ENCODE data around the gene CAPN10.

Gene CAPN10

GRCh38 chr2:240624011-240624949 is 37.7 kb downstream of the CAPN10 start:
- no peak for DNase-seq

DNA sequence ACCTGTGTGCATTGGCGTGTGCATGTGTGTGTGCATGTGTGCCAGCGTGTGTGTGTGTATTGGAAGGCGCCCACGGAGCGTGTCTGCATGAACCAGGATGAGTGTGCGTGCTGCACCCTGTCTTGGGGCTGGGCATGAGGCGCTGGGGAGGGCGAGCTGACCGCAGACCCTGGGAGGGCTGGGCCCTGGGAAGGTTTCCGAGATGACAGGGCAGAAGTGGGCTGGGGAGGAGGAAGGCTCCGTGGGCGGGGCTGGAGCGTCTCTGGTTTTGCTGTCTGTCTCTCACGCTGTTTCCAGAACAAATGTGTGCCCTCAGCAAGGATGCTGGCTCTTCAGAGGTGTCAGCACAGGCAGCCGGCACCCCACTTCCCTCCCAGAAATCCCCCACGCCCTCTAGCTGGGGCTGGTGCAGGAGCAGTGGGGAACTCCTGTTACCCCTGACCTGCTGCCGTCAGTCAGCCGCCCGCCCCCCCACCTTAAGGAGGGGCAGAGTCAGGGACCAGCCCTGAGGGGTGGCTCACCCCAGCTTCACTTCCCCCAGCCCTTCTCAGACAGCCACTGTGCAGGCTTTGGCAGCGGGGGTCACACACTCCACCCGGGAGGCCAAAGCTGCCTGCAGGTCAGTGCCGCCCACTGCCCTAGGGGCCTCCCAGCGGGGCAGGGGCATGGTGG is 38.6 kb downstream of the CAPN10 start, which contains the start of gene GPR35:
Gene GPR35, plus strand, starts transcription at position 531 of the 672 bp plus-strand sequence. CDS start 4,473 bp downstream, outside the sequence.
- peak in 4 of 14 donors; percentile 12 to 44 (median 18) for DNase-seq

GRCh38 chr2:240626531-240627300 is 40.2 kb downstream of the CAPN10 start:
- peak in 1 of 14 donors; percentile 19 for DNase-seq

DNA sequence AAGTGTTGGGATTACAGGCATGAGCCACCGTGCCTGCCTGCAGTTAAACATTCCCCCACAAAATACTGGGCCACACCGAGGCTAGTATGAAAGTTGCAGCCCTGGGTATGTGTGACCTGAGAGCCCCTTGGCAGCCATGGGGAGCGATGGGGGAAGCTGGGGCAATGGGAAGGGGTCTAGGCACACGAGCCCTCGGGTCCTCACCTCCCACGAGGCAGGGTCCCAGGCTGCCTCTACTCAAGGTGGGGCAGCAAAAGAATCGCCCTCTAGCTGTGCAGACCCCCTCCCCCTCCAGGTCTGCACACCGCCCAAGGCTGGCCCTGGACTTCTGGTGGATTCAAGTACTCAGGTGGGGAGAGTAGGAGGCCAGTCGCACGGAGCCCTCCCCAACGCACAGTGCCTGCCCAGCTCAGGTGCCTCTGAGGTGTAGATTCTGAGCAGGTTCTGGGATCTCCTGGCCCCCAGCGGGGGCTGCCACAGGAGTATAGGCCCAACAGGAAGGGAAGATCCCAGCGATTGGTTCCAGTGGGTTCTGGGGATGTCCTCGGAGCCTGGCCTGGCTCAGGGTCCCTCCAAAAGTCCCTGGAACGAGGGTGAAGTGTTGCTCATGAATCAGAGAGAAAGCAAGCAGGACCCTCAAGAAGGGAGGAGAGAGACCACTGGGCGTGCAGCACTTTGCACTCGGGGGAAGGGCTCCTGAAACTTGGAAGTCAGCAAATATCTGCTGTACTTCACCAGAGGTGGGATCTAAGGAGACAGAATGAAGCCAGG is 41.4 kb downstream of the CAPN10 start:
- DNase-seq, result no peak

DNA sequence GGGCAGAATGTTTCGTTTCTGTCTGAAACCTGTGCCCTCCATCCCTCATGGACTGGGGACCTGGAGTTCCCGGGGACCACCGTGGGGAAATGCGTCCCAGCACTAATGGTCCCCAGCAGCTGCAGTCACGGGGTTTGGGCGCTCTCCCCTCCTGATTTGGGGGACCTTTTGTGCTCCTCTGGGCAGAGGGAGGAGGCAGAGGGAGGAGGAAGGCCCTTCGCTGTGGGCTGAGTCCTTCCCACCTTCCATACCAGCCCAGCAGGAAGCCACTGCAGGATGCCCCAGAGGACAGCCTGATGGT is 41.9 kb downstream of the CAPN10 start:
- no peak for DNase-seq

DNA sequence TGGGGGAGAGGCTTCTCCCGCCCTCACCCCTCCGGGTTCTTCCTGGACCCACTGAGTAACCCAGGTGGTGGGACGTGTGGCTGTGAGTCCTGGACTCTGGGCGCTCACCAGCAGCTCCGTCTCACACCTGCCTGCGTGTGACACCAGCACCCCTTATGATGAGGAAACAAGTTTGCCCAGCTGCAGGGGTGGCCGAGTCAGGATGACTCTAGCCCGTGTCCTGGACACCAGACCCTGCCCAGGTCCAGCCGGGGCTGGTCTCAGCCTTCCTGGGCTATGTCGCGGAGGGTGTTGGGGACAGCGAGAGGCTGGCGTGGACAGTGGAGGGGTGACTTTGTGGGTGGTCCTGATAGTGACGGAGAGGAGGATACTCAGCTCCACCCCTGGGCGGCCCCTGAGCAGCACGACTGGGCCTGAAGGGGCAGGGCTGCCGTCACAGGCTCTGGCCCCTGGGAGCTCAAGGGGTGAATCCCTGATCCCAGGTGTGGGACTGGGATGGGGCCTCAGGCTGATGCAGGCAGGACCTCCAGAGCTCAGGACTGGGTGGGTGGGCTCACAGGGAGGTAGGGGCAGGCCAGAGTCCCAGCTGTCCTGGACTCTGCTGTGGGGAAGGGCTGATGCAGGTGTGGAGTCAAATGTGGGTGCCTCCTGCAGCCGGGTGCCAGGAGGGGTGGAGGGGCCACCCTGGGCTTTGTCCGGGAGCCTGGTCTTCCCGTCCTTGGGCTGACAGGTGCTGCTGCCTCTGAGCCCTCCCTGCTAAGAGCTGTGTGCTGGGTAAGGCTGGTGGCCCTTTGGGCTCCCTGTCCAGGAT is 42.5 kb downstream of the CAPN10 start:
- no peak for DNase-seq

DNA sequence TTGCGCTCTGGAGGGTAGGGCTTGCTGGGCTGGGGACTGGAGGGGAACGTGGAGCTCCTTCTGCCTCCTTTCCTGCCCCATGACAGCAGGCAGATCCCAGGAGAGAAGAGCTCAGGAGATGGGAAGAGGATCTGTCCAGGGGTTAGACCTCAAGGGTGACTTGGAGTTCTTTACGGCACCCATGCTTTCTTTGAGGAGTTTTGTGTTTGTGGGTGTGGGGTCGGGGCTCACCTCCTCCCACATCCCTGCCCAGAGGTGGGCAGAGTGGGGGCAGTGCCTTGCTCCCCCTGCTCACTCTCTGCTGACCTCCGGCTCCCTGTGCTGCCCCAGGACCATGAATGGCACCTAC is 43.1 kb downstream of the CAPN10 start:
- DNase-seq, result no peak

GRCh38 chr2:240629968-240630770 is 43.6 kb downstream of the CAPN10 start:
- DNase-seq, result no peak

DNA sequence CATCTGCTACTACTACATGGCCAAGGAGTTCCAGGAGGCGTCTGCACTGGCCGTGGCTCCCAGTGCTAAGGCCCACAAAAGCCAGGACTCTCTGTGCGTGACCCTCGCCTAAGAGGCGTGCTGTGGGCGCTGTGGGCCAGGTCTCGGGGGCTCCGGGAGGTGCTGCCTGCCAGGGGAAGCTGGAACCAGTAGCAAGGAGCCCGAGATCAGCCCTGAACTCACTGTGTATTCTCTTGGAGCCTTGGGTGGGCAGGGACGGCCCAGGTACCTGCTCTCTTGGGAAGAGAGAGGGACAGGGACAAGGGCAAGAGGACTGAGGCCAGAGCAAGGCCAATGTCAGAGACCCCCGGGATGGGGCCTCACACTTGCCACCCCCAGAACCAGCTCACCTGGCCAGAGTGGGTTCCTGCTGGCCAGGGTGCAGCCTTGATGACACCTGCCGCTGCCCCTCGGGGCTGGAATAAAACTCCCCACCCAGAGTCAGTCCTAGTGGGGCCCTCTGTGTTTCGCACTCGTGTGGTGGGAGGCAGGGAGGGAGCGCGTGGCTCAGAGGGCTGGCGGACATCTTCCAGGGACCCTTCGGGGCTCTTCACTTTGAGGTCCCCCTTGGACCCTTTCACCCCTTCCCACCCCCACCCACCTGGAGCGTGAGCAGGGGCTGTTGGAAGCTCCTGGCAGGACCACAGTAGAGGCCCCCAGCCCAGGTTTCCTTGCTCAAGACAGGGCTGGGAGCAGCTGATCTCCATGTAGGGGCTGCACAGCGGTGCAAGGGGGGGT is 44.4 kb downstream of the CAPN10 start:
- peak in 1 of 14 donors; percentile 70 for DNase-seq

GRCh38 chr2:240631548-240632305 is 45.2 kb downstream of the CAPN10 start:
- DNase-seq, result no peak

- no peak for DNase-seq
Observed at GRCh38 chr2:240632306-240632721, 45.8 kb downstream of the CAPN10 start.

GRCh38 chr2:240635121-240635997 is 48.8 kb downstream of the CAPN10 start:
- DNase-seq, result no peak

DNA sequence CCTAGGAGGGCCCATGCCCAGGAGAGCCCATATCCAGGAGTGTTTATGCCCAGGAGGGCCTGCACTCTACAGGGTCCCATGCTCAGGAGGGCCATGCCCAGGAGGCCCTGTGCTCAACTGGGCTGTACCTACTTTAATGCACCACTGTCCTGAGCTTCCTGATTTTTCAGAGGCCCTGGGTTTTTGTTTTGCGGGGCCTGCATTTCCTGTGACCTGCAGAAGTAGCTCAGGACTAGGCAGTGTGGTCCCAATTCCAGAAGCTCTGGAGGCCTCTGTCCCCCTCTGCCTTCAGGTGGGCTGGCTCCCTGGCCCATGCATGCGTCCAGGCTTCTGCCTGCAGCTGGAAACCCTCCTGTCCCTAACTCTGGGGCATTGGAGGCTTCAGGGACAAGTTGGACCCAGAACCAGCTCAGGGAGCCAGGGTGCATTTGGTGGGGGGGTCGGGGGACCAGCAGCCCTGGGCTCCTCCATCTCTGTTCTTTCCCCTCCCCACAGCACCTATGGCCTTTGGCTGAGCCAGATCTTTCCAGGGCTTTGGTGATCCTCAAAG is 49.5 kb downstream of the CAPN10 start:
- no peak for DNase-seq

GRCh38 chr2:240636563-240637115 is 50.1 kb downstream of the CAPN10 start:
- DNase-seq, result no peak

DNA sequence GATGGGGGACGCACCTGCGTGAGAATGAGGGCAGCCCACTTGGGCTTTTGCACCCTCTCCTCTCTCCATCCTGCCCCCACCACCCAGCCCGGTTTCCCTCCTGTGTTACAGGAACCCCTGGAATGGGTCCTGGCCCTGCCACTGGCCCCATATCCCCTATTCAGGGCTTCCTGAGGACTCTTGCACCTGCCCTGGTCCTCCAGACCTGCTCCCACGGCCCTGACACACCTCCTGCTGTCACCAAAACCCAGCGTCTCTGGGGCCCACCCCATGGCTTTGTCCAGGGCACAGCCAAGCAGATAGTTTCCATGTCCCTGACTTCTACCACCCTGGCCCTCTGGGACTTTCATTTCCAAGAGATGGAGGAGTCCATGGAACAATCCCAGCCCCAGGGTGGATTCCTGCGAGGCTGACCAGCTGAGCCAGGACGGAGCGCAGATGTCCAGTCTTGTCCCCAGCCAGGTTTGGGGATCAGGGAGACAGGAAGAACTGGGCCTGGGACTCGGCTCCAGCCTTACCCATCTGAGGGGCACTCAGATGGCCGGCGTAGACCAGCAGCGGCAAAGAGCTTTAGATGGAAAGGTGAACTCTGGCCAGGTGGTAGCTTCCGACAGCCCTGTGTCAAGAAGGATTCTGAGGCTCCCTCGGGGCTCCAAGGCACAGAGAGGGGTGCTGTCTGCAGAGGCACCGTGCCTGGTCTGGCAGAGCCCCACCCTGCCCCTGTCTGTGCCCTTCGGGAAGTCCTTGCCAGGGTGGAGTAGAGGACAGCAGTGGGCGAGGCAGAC is 50.8 kb downstream of the CAPN10 start:
- DNase-seq, result no peak

- no peak for DNase-seq
Observed at GRCh38 chr2:240637901-240638345, 51.4 kb downstream of the CAPN10 start.

Measured in C1 segment of cervical spinal cord (tissue), 14 donors.